ENCODE measurements around the gene CHMP1A.
"Not testable (repeated sequence)": the region's sequence is repeated elsewhere in the genome, so short reads cannot be mapped to it uniquely, and the experiment has no call there.

DNA sequence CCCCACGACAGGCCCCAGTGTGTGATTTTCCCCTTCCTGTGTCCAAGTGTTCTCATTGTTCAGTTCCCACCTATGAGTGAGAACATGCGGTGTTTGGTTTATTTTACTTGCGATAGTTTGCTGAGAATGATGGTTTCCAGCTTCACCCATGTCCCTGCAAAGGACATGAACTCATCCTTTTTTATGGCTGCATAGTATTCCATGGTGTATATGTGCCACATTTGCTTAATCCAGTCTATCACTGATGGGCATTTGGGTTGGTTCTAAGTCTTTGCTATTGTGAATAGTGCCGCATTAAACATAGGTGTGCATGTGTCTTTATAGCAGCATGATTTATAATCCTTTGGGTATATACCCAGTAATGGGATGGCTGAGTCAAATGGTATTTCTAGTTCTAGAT lies 14.1 kb upstream of the CHMP1A start:
- TF ChIP-seq POLR2A (IDR thresholded peaks at IDR 0.05) = not testable (repeated sequence)
- TF ChIP-seq, protein P1, sequence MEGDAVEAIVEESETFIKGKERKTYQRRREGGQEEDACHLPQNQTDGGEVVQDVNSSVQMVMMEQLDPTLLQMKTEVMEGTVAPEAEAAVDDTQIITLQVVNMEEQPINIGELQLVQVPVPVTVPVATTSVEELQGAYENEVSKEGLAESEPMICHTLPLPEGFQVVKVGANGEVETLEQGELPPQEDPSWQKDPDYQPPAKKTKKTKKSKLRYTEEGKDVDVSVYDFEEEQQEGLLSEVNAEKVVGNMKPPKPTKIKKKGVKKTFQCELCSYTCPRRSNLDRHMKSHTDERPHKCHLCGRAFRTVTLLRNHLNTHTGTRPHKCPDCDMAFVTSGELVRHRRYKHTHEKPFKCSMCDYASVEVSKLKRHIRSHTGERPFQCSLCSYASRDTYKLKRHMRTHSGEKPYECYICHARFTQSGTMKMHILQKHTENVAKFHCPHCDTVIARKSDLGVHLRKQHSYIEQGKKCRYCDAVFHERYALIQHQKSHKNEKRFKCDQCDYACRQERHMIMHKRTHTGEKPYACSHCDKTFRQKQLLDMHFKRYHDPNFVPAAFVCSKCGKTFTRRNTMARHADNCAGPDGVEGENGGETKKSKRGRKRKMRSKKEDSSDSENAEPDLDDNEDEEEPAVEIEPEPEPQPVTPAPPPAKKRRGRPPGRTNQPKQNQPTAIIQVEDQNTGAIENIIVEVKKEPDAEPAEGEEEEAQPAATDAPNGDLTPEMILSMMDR (IDR thresholded peaks at IDR 0.05) = not testable (repeated sequence)

Measured in body of pancreas (tissue), 4 donors.